Measurements from ENCODE around the gene DUT. TPM values are rescaled to one million over a fixed set of nuclear protein-coding genes. Genes with fewer than 3 reads are reported as not detected.

Gene DUT
- total RNA-seq, 1 donor, result 45.3 TPM

DNA sequence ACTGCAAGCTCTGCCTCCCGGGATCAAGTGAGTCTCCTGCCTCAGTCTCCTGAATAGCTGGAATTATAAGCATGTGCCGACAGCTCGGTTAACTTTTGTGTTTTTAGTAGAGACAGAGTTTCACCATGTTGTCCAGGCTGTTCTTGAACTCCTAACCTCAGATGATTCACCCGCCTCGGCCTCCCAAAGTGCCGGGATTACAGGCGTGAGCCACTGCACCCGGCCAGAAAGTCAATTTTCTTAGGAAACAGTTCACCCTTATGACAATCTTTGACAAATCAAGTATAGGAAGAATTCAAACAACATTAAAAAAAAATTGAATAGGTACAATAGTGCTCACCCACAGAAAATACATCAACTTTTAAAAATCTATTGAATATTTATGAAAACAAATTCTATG lies 23.6 kb upstream of the DUT start:
- peak; percentile 55 for DNase-seq (ENCODE audit: low read depth)
- no peak overlapping the region for H3K4me3 ChIP-seq (ENCODE audit: low read depth, low read length)
- no peak for TF ChIP-seq CTCF (IDR thresholded peaks at IDR 0.05; ENCODE audit: insufficient read depth, low read depth, low read length)

DNA sequence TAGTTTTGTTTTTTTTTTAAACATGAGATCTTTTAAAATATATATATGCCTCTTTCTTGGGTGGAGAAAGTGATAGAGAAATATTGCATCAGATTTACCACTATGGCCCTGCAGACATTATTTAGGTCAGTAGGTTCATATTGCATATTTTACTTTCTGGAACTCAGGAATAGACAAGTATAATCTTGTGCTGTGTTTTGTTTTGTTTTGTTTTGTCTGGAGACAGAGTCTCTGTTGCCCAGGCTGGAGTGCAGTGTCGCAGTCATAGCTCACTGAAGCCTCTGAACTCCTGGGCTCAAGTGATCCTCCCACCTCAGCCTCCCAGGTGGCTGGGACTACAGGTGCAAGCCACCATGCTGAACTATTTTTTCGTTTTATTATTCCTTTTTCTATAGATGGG lies 21.5 kb upstream of the DUT start:
- DNase-seq (ENCODE audit: low read depth), result no peak
- TF ChIP-seq CTCF (IDR thresholded peaks at IDR 0.05; ENCODE audit: insufficient read depth, low read depth, low read length), result no peak
- H3K4me3 ChIP-seq (ENCODE audit: low read depth, low read length), result no peak overlapping the region

DNA sequence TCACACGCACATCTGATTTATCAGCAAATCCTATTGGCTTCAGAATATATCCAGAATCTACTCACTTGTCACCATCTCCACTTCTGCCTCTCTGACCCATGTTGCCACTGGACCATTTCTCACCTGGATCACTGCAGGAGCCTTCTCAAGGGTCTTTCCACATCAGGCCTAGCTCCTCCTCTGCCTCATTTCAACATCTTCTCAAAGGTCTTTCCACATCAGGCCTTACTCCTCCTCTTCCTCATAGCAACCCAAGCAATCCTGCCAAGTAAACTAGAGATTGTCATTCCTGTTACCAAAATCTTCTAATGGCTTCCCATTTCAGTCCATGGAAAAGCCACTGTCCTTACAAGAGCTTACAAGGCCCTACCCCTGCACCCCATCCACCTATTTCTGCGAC lies 18.0 kb upstream of the DUT start:
- no peak for TF ChIP-seq CTCF (IDR thresholded peaks at IDR 0.05; ENCODE audit: insufficient read depth, low read depth, low read length)
- no peak overlapping the region for H3K4me3 ChIP-seq (ENCODE audit: low read depth, low read length)
- DNase-seq (ENCODE audit: low read depth), result no peak

- TF ChIP-seq CTCF (IDR thresholded peaks at IDR 0.05; ENCODE audit: insufficient read depth, low read depth, low read length), result no peak
- H3K4me3 ChIP-seq (ENCODE audit: low read depth, low read length), result no peak overlapping the region
Measured at GRCh38 chr15:48315041-48315440, 16.2 kb upstream of the DUT start.

DNA sequence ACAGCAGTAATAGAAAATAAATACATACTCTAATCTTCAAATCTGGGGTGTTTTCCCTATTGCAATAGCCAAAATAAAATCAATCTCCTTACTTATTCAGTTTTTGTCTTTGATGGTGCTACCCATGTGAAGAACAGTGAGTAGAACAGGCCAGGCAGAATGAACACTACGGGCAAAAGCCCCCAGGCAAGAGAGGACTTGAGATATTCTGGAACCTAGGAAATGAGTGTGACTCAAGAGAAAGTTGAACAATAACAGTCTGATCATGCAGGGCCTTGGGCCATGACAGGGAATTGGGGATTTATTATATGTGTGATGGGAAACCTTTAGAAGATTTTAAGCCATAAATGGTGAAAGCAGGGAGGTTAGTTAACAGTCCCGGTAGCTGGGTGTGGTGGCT lies 14.0 kb upstream of the DUT start:
- TF ChIP-seq CTCF (IDR thresholded peaks at IDR 0.05; ENCODE audit: insufficient read depth, low read depth, low read length), result no peak
- DNase-seq (ENCODE audit: low read depth), result no peak
- no peak overlapping the region for H3K4me3 ChIP-seq (ENCODE audit: low read depth, low read length)

More at GRCh38 chr15:48315041-48315440, 16.2 kb upstream of the DUT start:
- no peak for DNase-seq (ENCODE audit: low read depth)

DNA sequence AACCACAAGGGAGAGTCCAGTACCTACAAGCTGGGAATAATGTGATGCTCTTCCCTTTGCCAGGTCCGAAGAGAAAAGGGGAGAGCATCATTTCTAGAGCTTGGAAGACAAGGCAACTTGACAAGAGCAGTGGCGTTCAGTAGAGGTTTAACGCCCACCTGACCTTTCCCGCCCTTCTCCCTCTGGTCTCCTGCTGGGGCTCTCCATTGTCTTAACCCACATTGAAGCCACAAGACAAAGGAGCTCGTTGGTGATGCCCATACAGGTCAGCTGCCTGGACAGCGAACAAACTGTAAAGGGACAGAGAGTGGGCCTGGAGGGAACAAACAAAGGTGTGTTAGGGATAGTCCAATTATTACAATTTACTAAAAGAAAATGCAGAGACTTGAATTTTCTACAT lies 13.1 kb upstream of the DUT start:
- TF ChIP-seq CTCF (IDR thresholded peaks at IDR 0.05; ENCODE audit: insufficient read depth, low read depth, low read length), result no peak
- DNase-seq (ENCODE audit: low read depth), result no peak
- no peak overlapping the region for H3K4me3 ChIP-seq (ENCODE audit: low read depth, low read length)

DNA sequence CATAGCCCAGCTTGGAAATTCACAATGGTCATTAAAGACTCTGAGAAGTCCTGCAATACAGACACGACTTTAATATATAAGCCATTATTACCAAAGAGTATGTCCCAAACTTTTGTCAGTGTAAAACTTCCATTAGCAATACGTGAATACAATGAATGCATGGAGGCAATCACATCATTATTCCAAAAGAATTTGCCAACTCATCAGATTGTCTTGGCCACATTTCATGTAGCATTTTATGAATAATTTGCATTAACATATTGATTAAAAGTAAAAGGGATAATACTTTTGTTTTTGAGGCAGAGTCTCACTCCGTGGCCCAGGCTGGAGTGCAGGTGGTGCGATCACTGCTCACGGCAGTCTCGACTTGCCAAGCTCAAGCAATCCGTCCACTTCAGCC lies 7.9 kb upstream of the DUT start:
- H3K4me3 ChIP-seq (ENCODE audit: low read depth, low read length), result no peak overlapping the region
- DNase-seq (ENCODE audit: low read depth), result no peak
- TF ChIP-seq CTCF (IDR thresholded peaks at IDR 0.05; ENCODE audit: insufficient read depth, low read depth, low read length), result no peak

All from fibroblast of villous mesenchyme (primary cell).